Keratinocyte (primary cell): Measurements from ENCODE around the gene TOB2.

Experiments
- EZH2 ChIP-seq: IDR thresholded peaks from one replicate; pipeline ENCODE4 v1.6.1; 2012; ENCODE audit warnings: inconsistent platforms, mild to moderate bottlenecking, low read length, moderate library complexity
- TF ChIP-seq, protein P1 (sequence below), 3 experiments: IDR thresholded peaks in 1 of 3; conservative IDR thresholded peaks in 1 of 3; optimal IDR thresholded peaks in 1 of 3; 2 replicates in 2 of 3; 3 replicates in 1 of 3; pipeline versions ENCODE3 to v1.5.1; 2011; ENCODE audit warnings: low read length in 3 of 3, mild to moderate bottlenecking in 3 of 3, moderate library complexity in 2 of 3, control low read depth in 1 of 3, inconsistent platforms in 1 of 3; ENCODE audit not compliant: insufficient read depth in 2 of 3; ENCODE audit errors: extremely low read depth in 1 of 3

DNA sequence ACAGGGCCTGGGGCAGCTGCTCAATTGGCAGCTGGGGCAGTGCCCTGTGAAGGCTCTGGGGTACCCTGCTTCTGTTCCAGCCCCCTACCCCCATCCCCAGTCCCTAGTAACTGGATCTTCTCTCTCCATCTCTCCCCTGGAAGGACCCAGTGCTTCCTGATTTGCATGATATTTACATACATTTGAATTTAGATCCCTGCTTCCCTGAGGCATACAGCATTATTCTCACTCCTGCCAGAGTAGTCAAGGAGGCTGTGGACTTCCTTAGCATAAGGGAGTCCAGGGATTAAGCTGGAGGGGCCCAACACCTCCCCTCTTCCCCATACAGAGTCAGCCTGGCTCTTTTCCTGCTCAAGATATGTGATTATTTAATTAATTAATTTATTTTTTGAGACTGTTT, 40.2 kb downstream of the TOB2 start:
- TF ChIP-seq, protein P1, sequence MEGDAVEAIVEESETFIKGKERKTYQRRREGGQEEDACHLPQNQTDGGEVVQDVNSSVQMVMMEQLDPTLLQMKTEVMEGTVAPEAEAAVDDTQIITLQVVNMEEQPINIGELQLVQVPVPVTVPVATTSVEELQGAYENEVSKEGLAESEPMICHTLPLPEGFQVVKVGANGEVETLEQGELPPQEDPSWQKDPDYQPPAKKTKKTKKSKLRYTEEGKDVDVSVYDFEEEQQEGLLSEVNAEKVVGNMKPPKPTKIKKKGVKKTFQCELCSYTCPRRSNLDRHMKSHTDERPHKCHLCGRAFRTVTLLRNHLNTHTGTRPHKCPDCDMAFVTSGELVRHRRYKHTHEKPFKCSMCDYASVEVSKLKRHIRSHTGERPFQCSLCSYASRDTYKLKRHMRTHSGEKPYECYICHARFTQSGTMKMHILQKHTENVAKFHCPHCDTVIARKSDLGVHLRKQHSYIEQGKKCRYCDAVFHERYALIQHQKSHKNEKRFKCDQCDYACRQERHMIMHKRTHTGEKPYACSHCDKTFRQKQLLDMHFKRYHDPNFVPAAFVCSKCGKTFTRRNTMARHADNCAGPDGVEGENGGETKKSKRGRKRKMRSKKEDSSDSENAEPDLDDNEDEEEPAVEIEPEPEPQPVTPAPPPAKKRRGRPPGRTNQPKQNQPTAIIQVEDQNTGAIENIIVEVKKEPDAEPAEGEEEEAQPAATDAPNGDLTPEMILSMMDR (optimal IDR thresholded peaks at IDR 0.05 in 1 of 3, IDR thresholded peaks at IDR 0.05 in 1 of 3, conservative IDR thresholded peaks at IDR 0.05 in 1 of 3; ENCODE audit: extremely low read depth in 1 of 3, insufficient read depth in 2 of 3, low read length in 3 of 3): no peak
- no peak for TF ChIP-seq EZH2
